Neural crest cell (in vitro differentiated cells): Measurements from ENCODE around the gene ICOSLG. TPM values are rescaled to one million over a fixed set of nuclear protein-coding genes. Genes with fewer than 3 reads are reported as not detected.

Experiments used
- DNase-seq: peaks from one replicate; pipeline ENCODE4 v3.0.0; 2021; ENCODE audit warnings: low read depth, mixed read lengths, low spot score
- H3K27ac Mint-ChIP-seq: one replicate; pipeline ENCODE4 v1.8.0; 2021; ENCODE audit warnings: mild to moderate bottlenecking, mixed read lengths; ENCODE audit not compliant: unreplicated experiment
- H3K27me3 Mint-ChIP-seq: 2 replicates; pipeline ENCODE4 v1.8.0; 2021; ENCODE audit warnings: low read depth, mild to moderate bottlenecking, mixed read lengths
- H3K36me3 Mint-ChIP-seq: 2 replicates; pipeline ENCODE4 v1.8.0; 2021; ENCODE audit warnings: low read depth, mild to moderate bottlenecking, mixed read lengths
- H3K4me1 Mint-ChIP-seq: 2 replicates; pipeline ENCODE4 v1.8.0; 2021; ENCODE audit warnings: mixed read lengths
- H3K4me3 Mint-ChIP-seq: one replicate; pipeline ENCODE4 v1.8.0; 2021; ENCODE audit warnings: mild to moderate bottlenecking, mixed read lengths
- H3K9me3 Mint-ChIP-seq: 2 replicates; pipeline ENCODE4 v1.8.0; 2021; ENCODE audit warnings: mixed read lengths
- CTCF ChIP-seq: fragments of 200-600 bp; sonication (generic); conservative IDR thresholded peaks from 2 replicates; pipeline ENCODE4 v1.5.0; 2021; ENCODE audit warnings: antibody characterized with exemption, mild to moderate bottlenecking
- total RNA-seq: library from RNA; stranded (reverse); gene quantifications from 2 replicates; pipeline ENCODE4 v1.2.1, GENCODE V29; 2021

The ICOSLG gene
- total RNA-seq, 1 donor from 2014 or later = 0.07 TPM

- Mint-ChIP-seq H3K27ac (no peak overlapping the region), H3K36me3 (no peaks in the 10 kb centered on the region), H3K4me1 (no peaks in the 10 kb centered on the region), H3K27me3 (no peaks in the 10 kb centered on the region), H3K9me3 (no peaks in the 10 kb centered on the region), H3K4me3 (no peak overlapping the region)
- no peak for DNase-seq
- TF ChIP-seq CTCF = no peak
Measured at GRCh38 chr21:44269090-44269489, 28.3 kb upstream of the ICOSLG start.

GRCh38 chr21:44267655-44268142 lies 27.0 kb upstream of the ICOSLG start:
- TF ChIP-seq CTCF = no peak
- H3K4me3 Mint-ChIP-seq = no peak overlapping the region
- H3K27me3 Mint-ChIP-seq = no peaks in the 10 kb centered on the region
- no peaks in the 10 kb centered on the region for H3K36me3 Mint-ChIP-seq
- H3K4me1 Mint-ChIP-seq = peaks cover 5% of the 10 kb centered on the region
- H3K27ac Mint-ChIP-seq = no peak overlapping the region
- no peaks in the 10 kb centered on the region for H3K9me3 Mint-ChIP-seq
- no peak for DNase-seq

GRCh38 chr21:44265734-44266270 lies 25.1 kb upstream of the ICOSLG start:
- no peaks in the 10 kb centered on the region for H3K9me3 Mint-ChIP-seq
- H3K4me1 Mint-ChIP-seq = peaks cover 5% of the 10 kb centered on the region
- H3K27ac Mint-ChIP-seq = no peak overlapping the region
- no peak overlapping the region for H3K4me3 Mint-ChIP-seq
- TF ChIP-seq CTCF = no peak
- H3K36me3 Mint-ChIP-seq = no peaks in the 10 kb centered on the region
- no peaks in the 10 kb centered on the region for H3K27me3 Mint-ChIP-seq
- DNase-seq = no peak

- Mint-ChIP-seq H3K27me3 (no peaks in the 10 kb centered on the region), H3K27ac (no peak overlapping the region), H3K4me3 (peak overlapping the region; percentile 31)
Measured at GRCh38 chr21:44263768-44264167, 23.0 kb upstream of the ICOSLG start.

GRCh38 chr21:44263221-44263760 lies 22.5 kb upstream of the ICOSLG start:
- H3K9me3 Mint-ChIP-seq = no peaks in the 10 kb centered on the region
- H3K4me3 Mint-ChIP-seq = peak overlapping the region; percentile 31
- no peak overlapping the region for H3K27ac Mint-ChIP-seq
- H3K4me1 Mint-ChIP-seq = peaks cover 5% of the 10 kb centered on the region
- peak; percentile 44 for DNase-seq
- H3K36me3 Mint-ChIP-seq = no peaks in the 10 kb centered on the region
- no peaks in the 10 kb centered on the region for H3K27me3 Mint-ChIP-seq
- no peak for TF ChIP-seq CTCF

More at GRCh38 chr21:44263768-44264167, 23.0 kb upstream of the ICOSLG start:
- no peaks in the 10 kb centered on the region for H3K9me3 Mint-ChIP-seq
- H3K36me3 Mint-ChIP-seq = no peaks in the 10 kb centered on the region
- DNase-seq = no peak
- H3K4me1 Mint-ChIP-seq = peaks cover 5% of the 10 kb centered on the region
- TF ChIP-seq CTCF = no peak
